H1 (cell line): ENCODE results near the gene TTLL7. TPM values are rescaled to one million over a fixed set of nuclear protein-coding genes. Genes with fewer than 3 reads are reported as not detected.

Source experiments
- BACH1 ChIP-seq: IDR thresholded peaks from 2 replicates; pipeline ENCODE4 v1.6.1; 2012; ENCODE audit warnings: low read length, improper control_type of control experiment
- RAD21 ChIP-seq, 2 experiments: IDR thresholded peaks in 1 of 2; conservative IDR thresholded peaks in 1 of 2; 2 replicates each; pipeline ENCODE4 v1.6.1; 2011; ENCODE audit warnings: low read depth in 2 of 2, low read length in 2 of 2, improper control_type of control experiment in 1 of 2, inconsistent platforms in 1 of 2, mild to moderate bottlenecking in 1 of 2, moderate library complexity in 1 of 2
- polyA plus RNA-seq, 7 experiments: library from polyadenylated mRNA; depleted of rRNA in 3 of 7; stranded (reverse) in 5 of 7; unstranded in 2 of 7; fragments of >200 nt in 5 of 7; fragments of 200-250 nt in 2 of 7; gene quantifications; 1 replicate in 5 of 7; 2 replicates in 1 of 7; 4 replicates in 1 of 7; pipeline versions ENCODE4 v1.2.1 to v1.2.3, GENCODE V29; 2011 to 2013; ENCODE audit warnings: missing spikeins in 2 of 7, mixed read lengths in 2 of 7
- total RNA-seq: library from RNA; stranded (reverse); fragmentation: NEBNext Ultra II Directional; extraction: Animal tissue kit (Norgen Biotek cat#: 25700); gene quantifications from 2 replicates; pipeline ENCODE4 v1.2.1, GENCODE V29; 2021

Gene TTLL7
- total and polyA plus RNA-seq, 2 of the 8 experiments (the other 6 are each of a cell fraction or from before 2014, with no cell fraction given): 1.9 to 7.9 TPM

GRCh38 chr1:83927061-83927460, 71.9 kb downstream of the TTLL7 start (continued):
- TF ChIP-seq BACH1: no peak
- TF ChIP-seq RAD21 (IDR thresholded peaks at IDR 0.05 in 1 of 2, conservative IDR thresholded peaks at IDR 0.05 in 1 of 2; ENCODE audit: low read depth in 2 of 2, low read length in 2 of 2): no peak
